Measurements from ENCODE around the gene EIF1AD. TPM values are rescaled to one million over a fixed set of nuclear protein-coding genes. Genes with fewer than 3 reads are reported as not detected.

EIF1AD gene
- total and polyA plus RNA-seq, 11 donors: 12.9 to 44.0 (median 20.7) TPM

DNA sequence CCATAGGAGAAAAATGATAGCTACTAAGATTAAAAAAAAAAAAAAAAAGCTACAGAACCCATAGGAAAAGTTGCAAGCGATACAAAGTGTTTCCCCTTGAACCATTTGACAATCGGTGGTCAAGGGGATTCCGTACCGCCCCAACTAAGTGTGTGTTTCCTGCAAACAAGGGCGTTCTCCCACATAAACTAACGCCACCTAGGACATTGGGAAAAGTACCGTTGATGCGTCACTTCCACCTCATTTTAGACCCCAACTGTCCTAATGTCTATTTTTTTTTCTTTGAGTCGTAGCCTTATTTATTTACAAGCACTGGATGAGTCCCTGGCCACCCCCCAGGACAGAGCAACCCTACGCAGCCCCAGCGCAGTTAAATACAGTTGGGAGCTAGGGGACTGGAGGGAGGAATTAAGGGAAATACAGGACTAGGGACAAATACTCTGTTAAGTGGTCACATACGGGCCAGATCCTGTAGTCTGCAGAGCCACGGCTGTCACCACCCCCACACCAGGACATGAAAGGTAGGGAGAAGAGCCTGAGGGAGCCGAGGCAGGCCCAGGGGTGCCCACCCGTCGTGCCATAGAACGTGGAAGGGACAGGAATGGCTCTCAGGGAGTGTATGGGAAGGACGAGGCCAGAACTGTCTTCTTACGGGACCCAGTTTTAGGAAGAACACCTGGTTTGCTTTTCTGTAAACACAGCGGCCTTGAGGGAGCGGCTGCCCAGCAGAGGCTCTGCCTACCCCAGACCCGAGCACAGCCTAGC lies 19.0 kb downstream of the EIF1AD start:
- Histone ChIP-seq H3K4me3 (no peak overlapping the region), H3K4me1 (no peaks in the 10 kb centered on the region), H3K27me3 (no peaks in the 10 kb centered on the region), H3K9me3 (no peaks in the 10 kb centered on the region), H3K27ac (no peak overlapping the region), H3K36me3 (peaks cover 0 to 24% (median 15%) of the 10 kb centered on the region in 9 donors)
- no peak for TF ChIP-seq CTCF (IDR thresholded peaks at IDR 0.05)
- TF ChIP-seq POLR2A (IDR thresholded peaks at IDR 0.05): no peak
- intact Hi-C loops (cut with DNase I): loop anchor here in 4 of 10 donors (10.0 kb wide), 3 partner anchors 98 to 278 kb away; partner anchors contain the start of genes FIBP (in 2 of the 4) and KAT5 (in 2 of the 4)
- 69 to 81% (median 73%) methylated on average over 20 to 22 of the region's 22 CpGs for WGBS, 4 donors
- ATAC-seq (no peak), DNase-seq (no peak)

DNA sequence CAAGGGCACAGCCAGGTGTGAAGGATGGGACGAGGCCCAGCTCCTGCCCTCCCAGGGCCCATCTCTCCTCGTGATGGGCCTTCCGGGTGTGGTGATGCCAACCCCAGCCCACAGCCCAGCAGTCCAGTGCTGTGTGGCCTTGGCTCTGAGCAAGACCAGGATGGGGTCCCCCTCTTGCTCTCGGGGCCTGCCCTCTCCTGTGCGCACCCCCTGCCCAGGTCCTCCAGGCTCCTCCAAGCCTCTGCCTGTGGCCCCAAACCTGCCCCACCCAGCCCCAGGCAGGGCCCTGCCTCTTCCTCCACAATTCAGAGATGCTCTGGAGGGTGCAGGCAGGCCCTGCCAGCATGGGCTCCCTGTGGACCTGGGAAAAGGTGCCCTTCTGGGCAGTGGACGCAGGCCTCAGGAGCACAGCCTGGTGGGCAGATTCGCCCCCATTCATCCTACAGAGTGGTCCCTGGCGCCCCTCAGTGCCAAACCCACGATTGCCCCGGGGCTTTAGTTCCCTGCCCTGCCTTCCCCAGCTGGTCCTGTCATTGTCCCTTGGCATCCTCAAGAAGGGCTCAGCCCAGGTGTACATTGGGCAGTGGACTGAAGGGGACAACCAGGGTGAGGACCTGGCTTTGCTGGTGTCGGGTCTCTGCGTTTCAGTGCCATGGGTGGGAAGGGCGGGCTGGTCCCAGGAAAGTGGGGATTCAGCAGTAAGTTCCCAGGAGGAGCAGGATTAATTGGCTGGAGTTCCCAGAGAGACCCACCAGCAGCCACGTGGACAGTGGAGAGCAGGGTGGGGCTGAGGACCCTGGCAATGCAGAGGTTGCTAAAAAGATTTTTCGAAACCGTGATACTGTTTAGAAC lies 19.8 kb downstream of the EIF1AD start:
- intact Hi-C loops (cut with DNase I): loop anchor here in 4 of 10 donors (10.0 kb wide), 3 partner anchors 97 to 277 kb away; partner anchors contain the start of genes FIBP (in 2 of the 4) and KAT5 (in 2 of the 4)
- DNase-seq (no peak), ATAC-seq (peak in 1 of 4 donors; percentile 9)
- Histone ChIP-seq H3K27ac (no peak overlapping the region), H3K9me3 (no peaks in the 10 kb centered on the region), H3K4me3 (no peak overlapping the region), H3K36me3 (peaks cover 0 to 32% (median 24%) of the 10 kb centered on the region in 9 donors), H3K27me3 (no peaks in the 10 kb centered on the region), H3K4me1 (no peaks in the 10 kb centered on the region)
- WGBS, 4 donors: 61 to 77% (median 71%) methylated on average over 12 to 16 of the region's 16 CpGs
- TF ChIP-seq CTCF (IDR thresholded peaks at IDR 0.05) (no peak), POLR2A (IDR thresholded peaks at IDR 0.05) (no peak)

GRCh38 chr11:65981101-65981740 lies 20.7 kb downstream of the EIF1AD start:
- no peak for TF ChIP-seq CTCF (IDR thresholded peaks at IDR 0.05)
- no peak for TF ChIP-seq POLR2A (IDR thresholded peaks at IDR 0.05)
- 76 to 82% (median 80%) methylated on average over 10 to 12 of the region's 12 CpGs for WGBS, 4 donors
- Histone ChIP-seq H3K27me3 (no peaks in the 10 kb centered on the region), H3K36me3 (peaks cover 0 to 41% (median 33%) of the 10 kb centered on the region in 9 donors), H3K9me3 (no peaks in the 10 kb centered on the region), H3K4me1 (no peaks in the 10 kb centered on the region), H3K27ac (no peak overlapping the region), H3K4me3 (no peak overlapping the region)
- intact Hi-C loops (cut with DNase I): loop anchor here in 4 of 10 donors (10.0 kb wide), 3 partner anchors 96 to 276 kb away; partner anchors contain the start of genes FIBP (in 2 of the 4) and KAT5 (in 2 of the 4)
- ATAC-seq: peak in 2 of 4 donors; percentile 16
- DNase-seq: no peak
